ENCODE data around the gene SHB.
"Not testable (repeated sequence)": the region's sequence is repeated elsewhere in the genome, so short reads cannot be mapped to it uniquely, and the experiment has no call there.

Gene SHB

GRCh38 chr9:38048316-38048969, 20.6 kb downstream of the SHB start:
- Histone ChIP-seq H3K4me1 (peaks cover 25% of the 10 kb centered on the region), H3K79me2 (peaks cover 15% of the 10 kb centered on the region), H2AFZ (no peak overlapping the region), H3K27ac (peak overlapping the region; percentile 70), H3K4me3 (ENCODE audit: low read depth, low read length) (peak overlapping the region; percentile 33), H3K9ac (no peak overlapping the region), H3K4me2 (ENCODE audit: low read length) (peak overlapping the region; percentile 52), H3K9me3 (ENCODE audit: control insufficient read depth, low read length) (no peaks in the 10 kb centered on the region), H3K36me3 (ENCODE audit: control insufficient read depth, insufficient read depth, low read length) (no peaks in the 10 kb centered on the region), H3K27me3 (ENCODE audit: control insufficient read depth, insufficient read depth, low read length) (no peaks in the 10 kb centered on the region)
- TF ChIP-seq, protein P1, sequence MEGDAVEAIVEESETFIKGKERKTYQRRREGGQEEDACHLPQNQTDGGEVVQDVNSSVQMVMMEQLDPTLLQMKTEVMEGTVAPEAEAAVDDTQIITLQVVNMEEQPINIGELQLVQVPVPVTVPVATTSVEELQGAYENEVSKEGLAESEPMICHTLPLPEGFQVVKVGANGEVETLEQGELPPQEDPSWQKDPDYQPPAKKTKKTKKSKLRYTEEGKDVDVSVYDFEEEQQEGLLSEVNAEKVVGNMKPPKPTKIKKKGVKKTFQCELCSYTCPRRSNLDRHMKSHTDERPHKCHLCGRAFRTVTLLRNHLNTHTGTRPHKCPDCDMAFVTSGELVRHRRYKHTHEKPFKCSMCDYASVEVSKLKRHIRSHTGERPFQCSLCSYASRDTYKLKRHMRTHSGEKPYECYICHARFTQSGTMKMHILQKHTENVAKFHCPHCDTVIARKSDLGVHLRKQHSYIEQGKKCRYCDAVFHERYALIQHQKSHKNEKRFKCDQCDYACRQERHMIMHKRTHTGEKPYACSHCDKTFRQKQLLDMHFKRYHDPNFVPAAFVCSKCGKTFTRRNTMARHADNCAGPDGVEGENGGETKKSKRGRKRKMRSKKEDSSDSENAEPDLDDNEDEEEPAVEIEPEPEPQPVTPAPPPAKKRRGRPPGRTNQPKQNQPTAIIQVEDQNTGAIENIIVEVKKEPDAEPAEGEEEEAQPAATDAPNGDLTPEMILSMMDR (IDR thresholded peaks at IDR 0.05): no peak

GRCh38 chr9:38047301-38048251, 21.5 kb downstream of the SHB start:
- H2AFZ ChIP-seq: peak overlapping the region; percentile 69
- no peaks in the 10 kb centered on the region for H3K36me3 ChIP-seq (ENCODE audit: control insufficient read depth, insufficient read depth, low read length)
- no peaks in the 10 kb centered on the region for H3K9me3 ChIP-seq (ENCODE audit: control insufficient read depth, low read length)
- peaks cover 25% of the 10 kb centered on the region for H3K4me1 ChIP-seq
- peak overlapping the region; percentile 52 for H3K4me2 ChIP-seq (ENCODE audit: low read length)
- no peaks in the 10 kb centered on the region for H3K27me3 ChIP-seq (ENCODE audit: control insufficient read depth, insufficient read depth, low read length)
- H3K27ac ChIP-seq: peak overlapping the region; percentile 70
- peak overlapping the region; percentile 33 for H3K4me3 ChIP-seq (ENCODE audit: low read depth, low read length)
- H3K79me2 ChIP-seq: peaks cover 15% of the 10 kb centered on the region
- no peak overlapping the region for H3K9ac ChIP-seq
- TF ChIP-seq, protein P1 (IDR thresholded peaks at IDR 0.05): no peak

GRCh38 chr9:38046661-38047300, 22.2 kb downstream of the SHB start:
- H3K4me1 ChIP-seq: peaks cover 25% of the 10 kb centered on the region
- no peak overlapping the region for H2AFZ ChIP-seq
- no peaks in the 10 kb centered on the region for H3K36me3 ChIP-seq (ENCODE audit: control insufficient read depth, insufficient read depth, low read length)
- H3K27ac ChIP-seq: peak overlapping the region; percentile 70
- H3K9ac ChIP-seq: no peak overlapping the region
- peak overlapping the region; percentile 14 for H3K4me2 ChIP-seq (ENCODE audit: low read length)
- H3K9me3 ChIP-seq (ENCODE audit: control insufficient read depth, low read length): no peaks in the 10 kb centered on the region
- H3K79me2 ChIP-seq: peaks cover 15% of the 10 kb centered on the region
- H3K4me3 ChIP-seq (ENCODE audit: low read depth, low read length): no peak overlapping the region
- no peaks in the 10 kb centered on the region for H3K27me3 ChIP-seq (ENCODE audit: control insufficient read depth, insufficient read depth, low read length)
- TF ChIP-seq, protein P1 (IDR thresholded peaks at IDR 0.05): no peak

- not testable (repeated sequence) for H3K9ac ChIP-seq; H3K27ac ChIP-seq; H3K36me3 ChIP-seq (ENCODE audit: control insufficient read depth, insufficient read depth, low read length); H3K4me2 ChIP-seq (ENCODE audit: low read length); H2AFZ ChIP-seq; H3K9me3 ChIP-seq (ENCODE audit: control insufficient read depth, low read length); H3K27me3 ChIP-seq (ENCODE audit: control insufficient read depth, insufficient read depth, low read length); H3K4me3 ChIP-seq (ENCODE audit: low read depth, low read length)
- H3K4me1 ChIP-seq: peaks cover 25% of the 10 kb centered on the region
- peaks cover 15% of the 10 kb centered on the region for H3K79me2 ChIP-seq
Observed at GRCh38 chr9:38045939-38046338, 23.1 kb downstream of the SHB start.

GRCh38 chr9:38044706-38045105, 24.3 kb downstream of the SHB start:
- peaks cover 25% of the 10 kb centered on the region for H3K4me1 ChIP-seq
- no peak overlapping the region for H3K9ac ChIP-seq
- H3K27ac ChIP-seq: peak overlapping the region; percentile 49
- no peaks in the 10 kb centered on the region for H3K36me3 ChIP-seq (ENCODE audit: control insufficient read depth, insufficient read depth, low read length)
- no peaks in the 10 kb centered on the region for H3K9me3 ChIP-seq (ENCODE audit: control insufficient read depth, low read length)
- no peak overlapping the region for H3K4me3 ChIP-seq (ENCODE audit: low read depth, low read length)
- H3K79me2 ChIP-seq: peaks cover 17% of the 10 kb centered on the region
- no peaks in the 10 kb centered on the region for H3K27me3 ChIP-seq (ENCODE audit: control insufficient read depth, insufficient read depth, low read length)
- no peak overlapping the region for H3K4me2 ChIP-seq (ENCODE audit: low read length)
- TF ChIP-seq, protein P1 (IDR thresholded peaks at IDR 0.05): no peak
- no peak overlapping the region for H2AFZ ChIP-seq

All from parathyroid adenoma (tissue), 2 donors.